Measurements from ENCODE around the gene TANGO2.

Gene TANGO2

GRCh38 chr22:20101638-20102037 is 80.7 kb downstream of the TANGO2 start:
- peaks cover 84% of the 10 kb centered on the region for H3K36me3 ChIP-seq (ENCODE audit: insufficient read depth, low read length)
- no peaks in the 10 kb centered on the region for H4K20me1 ChIP-seq (ENCODE audit: insufficient read depth, low read length)
- H2AFZ ChIP-seq (ENCODE audit: low read length) = no peak overlapping the region
- no peaks in the 10 kb centered on the region for H3K27me3 ChIP-seq (ENCODE audit: insufficient read depth, low read length)
- TF ChIP-seq EZH2 (IDR thresholded peaks at IDR 0.05; ENCODE audit: borderline replicate concordance, low read length) = no peak
- TF ChIP-seq CTCF (IDR thresholded peaks at IDR 0.05; ENCODE audit: low read length) = no peak
- no peak overlapping the region for H3K4me2 ChIP-seq (ENCODE audit: low read length)
- H3K9ac ChIP-seq (ENCODE audit: low read length) = no peak overlapping the region
- H3K4me1 ChIP-seq (ENCODE audit: insufficient read depth, low read length, severe bottlenecking) = no peaks in the 10 kb centered on the region
- H3K4me3 ChIP-seq (ENCODE audit: low read depth, low read length, poor library complexity, severe bottlenecking) = no peak overlapping the region
- H3K9me2 ChIP-seq (ENCODE audit: low read depth, low read length) = no peaks in the 10 kb centered on the region
- H3K9me3 ChIP-seq (ENCODE audit: low read length) = 0 out of 2 replicates have a peak, but pooled peaks cover 3% of the 10 kb centered on the region
- H3K27ac ChIP-seq (ENCODE audit: low read depth, low read length, poor library complexity, severe bottlenecking) = no peak overlapping the region
- H3K79me2 ChIP-seq (ENCODE audit: insufficient read depth, low read length) = no peaks in the 10 kb centered on the region
- H3F3A ChIP-seq (ENCODE audit: insufficient read depth, low read length) = no peaks in the 10 kb centered on the region

- H3K79me2 ChIP-seq (ENCODE audit: insufficient read depth, low read length) = no peaks in the 10 kb centered on the region
- TF ChIP-seq CTCF (IDR thresholded peaks at IDR 0.05; ENCODE audit: low read length) (no peak), EZH2 (IDR thresholded peaks at IDR 0.05; ENCODE audit: borderline replicate concordance, low read length) (no peak)
- no peaks in the 10 kb centered on the region for H3K9me3 ChIP-seq (ENCODE audit: low read length)
- no peaks in the 10 kb centered on the region for H3K27me3 ChIP-seq (ENCODE audit: insufficient read depth, low read length)
- no peak overlapping the region for H2AFZ ChIP-seq (ENCODE audit: low read length)
- no peak overlapping the region for H3K4me2 ChIP-seq (ENCODE audit: low read length)
- no peaks in the 10 kb centered on the region for H4K20me1 ChIP-seq (ENCODE audit: insufficient read depth, low read length)
- no peak overlapping the region for H3K9ac ChIP-seq (ENCODE audit: low read length)
- no peaks in the 10 kb centered on the region for H3K9me2 ChIP-seq (ENCODE audit: low read depth, low read length)
- H3K4me3 ChIP-seq (ENCODE audit: low read depth, low read length, poor library complexity, severe bottlenecking) = no peak overlapping the region
- no peaks in the 10 kb centered on the region for H3K4me1 ChIP-seq (ENCODE audit: insufficient read depth, low read length, severe bottlenecking)
- H3K27ac ChIP-seq (ENCODE audit: low read depth, low read length, poor library complexity, severe bottlenecking) = no peak overlapping the region
- H3K36me3 ChIP-seq (ENCODE audit: insufficient read depth, low read length) = peaks cover 84% of the 10 kb centered on the region
- no peaks in the 10 kb centered on the region for H3F3A ChIP-seq (ENCODE audit: insufficient read depth, low read length)
Observed at GRCh38 chr22:20102203-20102780, 81.4 kb downstream of the TANGO2 start.

GRCh38 chr22:20105456-20106204 is 84.7 kb downstream of the TANGO2 start:
- peaks cover 3% of the 10 kb centered on the region; the same call in 1 of the 2 replicates for H3F3A ChIP-seq (ENCODE audit: insufficient read depth, low read length)
- no peaks in the 10 kb centered on the region for H3K9me3 ChIP-seq (ENCODE audit: low read length)
- peaks cover 87% of the 10 kb centered on the region for H3K36me3 ChIP-seq (ENCODE audit: insufficient read depth, low read length)
- H3K4me3 ChIP-seq (ENCODE audit: low read depth, low read length, poor library complexity, severe bottlenecking) = no peak overlapping the region
- H3K79me2 ChIP-seq (ENCODE audit: insufficient read depth, low read length) = no peaks in the 10 kb centered on the region
- H3K4me2 ChIP-seq (ENCODE audit: low read length) = no peak overlapping the region
- no peak for TF ChIP-seq EZH2 (IDR thresholded peaks at IDR 0.05; ENCODE audit: borderline replicate concordance, low read length)
- no peaks in the 10 kb centered on the region for H4K20me1 ChIP-seq (ENCODE audit: insufficient read depth, low read length)
- H3K27me3 ChIP-seq (ENCODE audit: insufficient read depth, low read length) = no peaks in the 10 kb centered on the region
- no peak overlapping the region for H2AFZ ChIP-seq (ENCODE audit: low read length)
- no peak overlapping the region for H3K27ac ChIP-seq (ENCODE audit: low read depth, low read length, poor library complexity, severe bottlenecking)
- no peaks in the 10 kb centered on the region for H3K9me2 ChIP-seq (ENCODE audit: low read depth, low read length)
- H3K4me1 ChIP-seq (ENCODE audit: insufficient read depth, low read length, severe bottlenecking) = no peaks in the 10 kb centered on the region
- H3K9ac ChIP-seq (ENCODE audit: low read length) = no peak overlapping the region
